ENCODE results near the gene TMEM165.

TMEM165 gene

GRCh38 chr4:55369968-55370367 is 25.8 kb upstream of the TMEM165 start:
- DNase-seq: no peak

- DNase-seq: no peak
These were observed 23.5 kb upstream of the TMEM165 start for GRCh38 chr4:55372259-55372658.

- no peak for DNase-seq
These were observed 22.3 kb upstream of the TMEM165 start for GRCh38 chr4:55373461-55373860.

GRCh38 chr4:55376698-55377097 is 19.1 kb upstream of the TMEM165 start:
- no peak for DNase-seq

- no peak for DNase-seq
These were observed 16.9 kb upstream of the TMEM165 start for GRCh38 chr4:55378617-55379467.

- DNase-seq: no peak
These were observed 15.2 kb upstream of the TMEM165 start for GRCh38 chr4:55380576-55380975.

- peak; percentile 54 for DNase-seq
These were observed 14.3 kb upstream of the TMEM165 start for GRCh38 chr4:55381502-55381901.

- DNase-seq: no peak
These were observed 13.2 kb upstream of the TMEM165 start for GRCh38 chr4:55382488-55383003.

- no peak for DNase-seq
These were observed 10.5 kb upstream of the TMEM165 start for GRCh38 chr4:55385201-55385649.

GRCh38 chr4:55386073-55386472 is 9.7 kb upstream of the TMEM165 start:
- peak; percentile 49 for DNase-seq

GRCh38 chr4:55386840-55387239 is 8.9 kb upstream of the TMEM165 start:
- DNase-seq: no peak

- DNase-seq: peak; percentile 80
These were observed 2.1 kb upstream of the TMEM165 start for GRCh38 chr4:55393461-55394320.

GRCh38 chr4:55395218-55395528 is 584 bp upstream of the TMEM165 start:
- DNase-seq: no peak

- DNase-seq: peak; percentile 50
These were observed 760 bp downstream of the TMEM165 start for GRCh38 chr4:55396308-55397125.

GRCh38 chr4:55397126-55397436 is 1.3 kb downstream of the TMEM165 start:
- peak; percentile 50 for DNase-seq

- DNase-seq: peak; percentile 31
These were observed 2.0 kb downstream of the TMEM165 start for GRCh38 chr4:55397520-55398321.

GRCh38 chr4:55398461-55398860 is 2.7 kb downstream of the TMEM165 start:
- DNase-seq: peak; percentile 35

GRCh38 chr4:55398966-55399365 is 3.2 kb downstream of the TMEM165 start:
- DNase-seq: peak; percentile 77

- DNase-seq: peak; percentile 5
These were observed 3.8 kb downstream of the TMEM165 start for GRCh38 chr4:55399581-55399980.

- no peak for DNase-seq
These were observed 9.3 kb downstream of the TMEM165 start for GRCh38 chr4:55405073-55405472.

GRCh38 chr4:55406545-55406944 is 10.8 kb downstream of the TMEM165 start:
- DNase-seq: no peak

- DNase-seq: no peak
These were observed 11.4 kb downstream of the TMEM165 start for GRCh38 chr4:55407119-55407518.
